Liver (tissue), 3 donors: ENCODE measurements around the gene GLI2.

ENCODE experiments used
- EGR1 ChIP-seq, 2 donors: IDR thresholded peaks; 2 replicates each; pipeline ENCODE4 v1.6.1; 2016 to 2018; ENCODE audit warnings: antibody characterized with exemption in 2 of 2, low read depth in 2 of 2
- GABPA ChIP-seq, 2 donors: IDR thresholded peaks in 1 of 2; conservative IDR thresholded peaks in 1 of 2; 2 replicates each; pipeline ENCODE4 v1.6.1; 2016; ENCODE audit warnings: antibody characterized with exemption in 2 of 2, mild to moderate bottlenecking in 1 of 2, moderate library complexity in 1 of 2
- HNF4G ChIP-seq: IDR thresholded peaks from 2 replicates; pipeline ENCODE4 v1.6.1; 2016; ENCODE audit warnings: antibody characterized with exemption
- JUND ChIP-seq, 2 donors: IDR thresholded peaks; 2 replicates each; pipeline ENCODE4 v1.6.1; 2016; ENCODE audit warnings: antibody characterized with exemption in 2 of 2
- NR2F2 ChIP-seq: IDR thresholded peaks from 2 replicates; pipeline ENCODE4 v1.6.1; 2016; ENCODE audit warnings: antibody characterized with exemption
- RAD21 ChIP-seq, 2 donors: IDR thresholded peaks; 2 replicates each; pipeline ENCODE4 v1.6.1; 2016; ENCODE audit warnings: antibody characterized with exemption in 2 of 2, mild to moderate bottlenecking in 2 of 2
- TAF1 ChIP-seq: conservative IDR thresholded peaks from 2 replicates; pipeline ENCODE4 v1.6.1; 2016; ENCODE audit warnings: antibody characterized with exemption, mild to moderate bottlenecking
- YY1 ChIP-seq: IDR thresholded peaks from 2 replicates; pipeline ENCODE4 v1.6.1; 2016; ENCODE audit warnings: antibody characterized with exemption, mild to moderate bottlenecking
- TF ChIP-seq, protein P1 (sequence below): fragments of 150-350 bp; IDR thresholded peaks from 2 replicates; pipeline ENCODE4 v1.5.1; 2017; ENCODE audit warnings: improper control_type of control experiment, low read depth, low read length; ENCODE audit not compliant: missing input control
- TF ChIP-seq, protein P2 (sequence below): IDR thresholded peaks from 2 replicates; pipeline ENCODE4 v1.6.1; 2016; ENCODE audit warnings: antibody characterized with exemption
- TF ChIP-seq, protein P3 (sequence below): IDR thresholded peaks from 2 replicates; pipeline ENCODE4 v1.6.1; 2016; ENCODE audit warnings: antibody characterized with exemption
- TF ChIP-seq, protein P4 (sequence below): IDR thresholded peaks from 2 replicates; pipeline ENCODE4 v1.6.1; 2016; ENCODE audit warnings: antibody characterized with exemption, mild to moderate bottlenecking
- donor health status: healthy.
- donor health status: healthy.

DNA sequence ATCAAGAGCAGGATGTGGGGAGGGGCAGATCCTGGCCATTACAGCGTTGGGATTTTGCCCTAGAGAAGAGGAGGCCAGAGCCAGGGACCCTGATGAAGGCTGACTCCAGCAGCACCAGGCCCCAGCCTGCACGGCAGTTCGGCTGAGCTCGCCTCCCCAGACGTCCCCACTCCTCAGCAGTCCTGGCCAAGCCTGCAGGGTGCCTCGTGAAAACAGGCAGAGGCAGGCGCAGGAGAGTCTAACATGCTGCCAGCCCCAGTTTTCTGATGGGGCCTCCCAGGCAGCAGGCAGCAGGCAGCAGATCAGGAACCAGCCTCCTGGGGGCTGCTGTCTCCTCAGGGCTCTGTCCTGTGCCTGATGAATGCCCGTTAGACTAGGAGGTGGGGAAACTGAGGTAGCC is 19.7 kb upstream of the GLI2 start:
- TF ChIP-seq, protein P1, sequence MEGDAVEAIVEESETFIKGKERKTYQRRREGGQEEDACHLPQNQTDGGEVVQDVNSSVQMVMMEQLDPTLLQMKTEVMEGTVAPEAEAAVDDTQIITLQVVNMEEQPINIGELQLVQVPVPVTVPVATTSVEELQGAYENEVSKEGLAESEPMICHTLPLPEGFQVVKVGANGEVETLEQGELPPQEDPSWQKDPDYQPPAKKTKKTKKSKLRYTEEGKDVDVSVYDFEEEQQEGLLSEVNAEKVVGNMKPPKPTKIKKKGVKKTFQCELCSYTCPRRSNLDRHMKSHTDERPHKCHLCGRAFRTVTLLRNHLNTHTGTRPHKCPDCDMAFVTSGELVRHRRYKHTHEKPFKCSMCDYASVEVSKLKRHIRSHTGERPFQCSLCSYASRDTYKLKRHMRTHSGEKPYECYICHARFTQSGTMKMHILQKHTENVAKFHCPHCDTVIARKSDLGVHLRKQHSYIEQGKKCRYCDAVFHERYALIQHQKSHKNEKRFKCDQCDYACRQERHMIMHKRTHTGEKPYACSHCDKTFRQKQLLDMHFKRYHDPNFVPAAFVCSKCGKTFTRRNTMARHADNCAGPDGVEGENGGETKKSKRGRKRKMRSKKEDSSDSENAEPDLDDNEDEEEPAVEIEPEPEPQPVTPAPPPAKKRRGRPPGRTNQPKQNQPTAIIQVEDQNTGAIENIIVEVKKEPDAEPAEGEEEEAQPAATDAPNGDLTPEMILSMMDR = no peak
- no peak for TF ChIP-seq RAD21 (IDR thresholded peaks at IDR 0.05)
- TF ChIP-seq, protein P2, sequence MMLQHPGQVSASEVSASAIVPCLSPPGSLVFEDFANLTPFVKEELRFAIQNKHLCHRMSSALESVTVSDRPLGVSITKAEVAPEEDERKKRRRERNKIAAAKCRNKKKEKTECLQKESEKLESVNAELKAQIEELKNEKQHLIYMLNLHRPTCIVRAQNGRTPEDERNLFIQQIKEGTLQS = no peak
- TF ChIP-seq, protein P3, sequence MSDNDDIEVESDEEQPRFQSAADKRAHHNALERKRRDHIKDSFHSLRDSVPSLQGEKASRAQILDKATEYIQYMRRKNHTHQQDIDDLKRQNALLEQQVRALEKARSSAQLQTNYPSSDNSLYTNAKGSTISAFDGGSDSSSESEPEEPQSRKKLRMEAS = no peak
- no peak for TF ChIP-seq TAF1
- TF ChIP-seq NR2F2 = no peak
- no peak for TF ChIP-seq EGR1 (IDR thresholded peaks at IDR 0.05; ENCODE audit: low read depth in 2 of 2)
- no peak for TF ChIP-seq GABPA (IDR thresholded peaks at IDR 0.05 in 1 of 2, conservative IDR thresholded peaks at IDR 0.05 in 1 of 2)
- TF ChIP-seq HNF4G = no peak
- no peak for TF ChIP-seq JUND (IDR thresholded peaks at IDR 0.05)
- TF ChIP-seq, protein P4, sequence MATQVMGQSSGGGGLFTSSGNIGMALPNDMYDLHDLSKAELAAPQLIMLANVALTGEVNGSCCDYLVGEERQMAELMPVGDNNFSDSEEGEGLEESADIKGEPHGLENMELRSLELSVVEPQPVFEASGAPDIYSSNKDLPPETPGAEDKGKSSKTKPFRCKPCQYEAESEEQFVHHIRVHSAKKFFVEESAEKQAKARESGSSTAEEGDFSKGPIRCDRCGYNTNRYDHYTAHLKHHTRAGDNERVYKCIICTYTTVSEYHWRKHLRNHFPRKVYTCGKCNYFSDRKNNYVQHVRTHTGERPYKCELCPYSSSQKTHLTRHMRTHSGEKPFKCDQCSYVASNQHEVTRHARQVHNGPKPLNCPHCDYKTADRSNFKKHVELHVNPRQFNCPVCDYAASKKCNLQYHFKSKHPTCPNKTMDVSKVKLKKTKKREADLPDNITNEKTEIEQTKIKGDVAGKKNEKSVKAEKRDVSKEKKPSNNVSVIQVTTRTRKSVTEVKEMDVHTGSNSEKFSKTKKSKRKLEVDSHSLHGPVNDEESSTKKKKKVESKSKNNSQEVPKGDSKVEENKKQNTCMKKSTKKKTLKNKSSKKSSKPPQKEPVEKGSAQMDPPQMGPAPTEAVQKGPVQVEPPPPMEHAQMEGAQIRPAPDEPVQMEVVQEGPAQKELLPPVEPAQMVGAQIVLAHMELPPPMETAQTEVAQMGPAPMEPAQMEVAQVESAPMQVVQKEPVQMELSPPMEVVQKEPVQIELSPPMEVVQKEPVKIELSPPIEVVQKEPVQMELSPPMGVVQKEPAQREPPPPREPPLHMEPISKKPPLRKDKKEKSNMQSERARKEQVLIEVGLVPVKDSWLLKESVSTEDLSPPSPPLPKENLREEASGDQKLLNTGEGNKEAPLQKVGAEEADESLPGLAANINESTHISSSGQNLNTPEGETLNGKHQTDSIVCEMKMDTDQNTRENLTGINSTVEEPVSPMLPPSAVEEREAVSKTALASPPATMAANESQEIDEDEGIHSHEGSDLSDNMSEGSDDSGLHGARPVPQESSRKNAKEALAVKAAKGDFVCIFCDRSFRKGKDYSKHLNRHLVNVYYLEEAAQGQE = no peak
- no peak for TF ChIP-seq YY1
